Measurements from ENCODE around the gene DDX31.

GRCh38 chr9:132647355-132647754, 22.4 kb downstream of the DDX31 start:
- TF ChIP-seq CTCF (IDR thresholded peaks at IDR 0.05): no peak
- no peak for TF ChIP-seq POLR2A (IDR thresholded peaks at IDR 0.05)

All from thyroid gland (tissue), 4 donors.